BLaER1 treated with 17β-estradiol and CSF1 and Interleukin-3, amounts not matched to agents 10 nM and 100 nM (cell line): ENCODE measurements around the gene C1QC.

Experiments used
- H3K27ac ChIP-seq, 11 experiments: shearing (Covaris generic); formaldehyde crosslinking; 2 replicates each; pipeline ENCODE4 v1.8.1; 2022
- H3K27me3 ChIP-seq, 11 experiments: shearing (Covaris generic); formaldehyde crosslinking; 2 replicates each; pipeline ENCODE4 v1.8.1; 2022
- H3K36me3 ChIP-seq, 11 experiments: shearing (Covaris generic); formaldehyde crosslinking; 2 replicates each; pipeline ENCODE4 v1.8.1; 2022
- H3K4me1 ChIP-seq, 10 experiments: shearing (Covaris generic); formaldehyde crosslinking; 2 replicates each; pipeline ENCODE4 v1.8.1; 2022
- H3K4me2 ChIP-seq, 11 experiments: shearing (Covaris generic); formaldehyde crosslinking; 2 replicates each; pipeline ENCODE4 v1.8.1; 2022
- H3K4me3 ChIP-seq, 10 experiments: shearing (Covaris generic); formaldehyde crosslinking; 2 replicates each; pipeline ENCODE4 v1.8.1; 2022
- H3K9ac ChIP-seq, 11 experiments: shearing (Covaris generic); formaldehyde crosslinking; 2 replicates each; pipeline ENCODE4 v1.8.1; 2022
- H3K9me3 ChIP-seq, 11 experiments: shearing (Covaris generic); formaldehyde crosslinking; replicated peaks in 1 of 11; 2 replicates each; pipeline ENCODE4 v1.8.1; 2022
- H4K20me1 ChIP-seq, 11 experiments: shearing (Covaris generic); formaldehyde crosslinking; 2 replicates each; pipeline ENCODE4 v1.8.1; 2022
- Cebpa-rat ChIP-seq, 11 experiments: shearing (Covaris generic); IDR thresholded peaks; 2 replicates each; pipeline ENCODE4 v1.8.1; 2022

C1QC gene

DNA sequence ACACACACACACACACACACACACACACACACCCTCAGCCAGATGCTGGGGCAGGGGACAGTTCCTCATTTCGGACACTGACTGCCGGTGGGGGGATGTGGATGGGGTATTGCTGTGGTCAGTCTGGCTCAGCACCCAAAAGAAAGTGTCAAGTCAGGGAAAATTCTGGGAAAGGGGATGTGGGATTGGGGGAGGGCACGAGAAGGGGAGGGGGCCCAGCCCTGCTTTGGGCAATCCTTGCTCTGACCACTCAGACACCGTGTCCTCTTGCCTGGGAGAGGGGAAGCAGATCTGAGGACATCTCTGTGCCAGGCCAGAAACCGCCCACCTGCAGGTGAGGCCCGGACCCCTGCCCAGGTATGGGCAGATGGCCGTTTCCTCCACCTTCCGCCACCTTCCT is at the start of gene C1QC:
Gene C1QC, plus strand, starts transcription at position 253 of the 400 bp plus-strand sequence. CDS start 391 bp downstream, outside the sequence.
- Histone ChIP-seq H3K27me3 (no peaks in the 10 kb centered on the region), H3K9me3 (no peaks in the 10 kb centered on the region), H3K4me3 (peak within 1 kb of the TSS in 4 of 10 experiments; percentile 16 to 82 (median 72); a peak in 7 of 20 replicates), H3K4me1 (peaks cover 17 to 97% (median 28%) of the 10 kb centered on the region in 10 experiments; a peak in 19 of 20 replicates), H4K20me1 (peaks cover 0 to 43% (median 0%) of the 10 kb centered on the region in 11 experiments; a peak in 7 of 22 replicates), H3K27ac (peak within 1 kb of the TSS in 4 of 11 experiments; percentile 34 to 87 (median 72); a peak in 8 of 22 replicates), H3K4me2 (peak within 1 kb of the TSS in 8 of 11 experiments; percentile 17 to 100 (median 36); a peak in 11 of 22 replicates), H3K9ac (peak within 1 kb of the TSS in 6 of 11 experiments; percentile 2 to 91 (median 46); a peak in 7 of 22 replicates), H3K36me3 (peaks cover 0 to 88% (median 0%) of the 10 kb centered on the region in 11 experiments; a peak in 6 of 22 replicates)
- no peak for TF ChIP-seq Cebpa-rat (IDR thresholded peaks at IDR 0.05)

DNA sequence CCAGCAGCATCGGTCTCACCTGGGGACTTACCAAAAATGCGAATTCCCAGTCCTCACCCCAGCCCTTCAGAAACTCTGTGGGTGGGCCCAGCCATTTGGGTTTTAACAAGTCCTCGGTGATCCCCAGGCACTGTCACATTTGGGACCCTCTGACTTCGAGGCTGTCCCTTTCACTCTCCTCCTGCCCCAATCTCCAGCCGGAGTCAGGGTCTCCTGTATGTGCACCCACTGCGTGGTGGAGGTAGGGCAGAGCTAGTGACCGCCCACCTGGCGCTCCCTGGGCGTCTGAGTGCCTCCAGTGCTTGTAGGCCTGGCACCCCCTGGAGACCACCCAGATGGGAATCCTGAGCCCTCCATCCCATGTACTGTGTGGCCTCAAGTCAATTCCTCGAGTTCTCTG is 49.0 kb upstream of the C1QC start:
- H4K20me1 ChIP-seq = peaks cover 0 to 12% (median 0%) of the 10 kb centered on the region in 11 experiments; a peak in 3 of 22 replicates
- H3K36me3 ChIP-seq = no peaks in the 10 kb centered on the region
- no peak overlapping the region for H3K4me3 ChIP-seq
- no peak overlapping the region; a peak in 1 of 22 replicates for H3K4me2 ChIP-seq
- H3K9me3 ChIP-seq = no peaks in the 10 kb centered on the region
- H3K4me1 ChIP-seq = peaks cover 0 to 22% (median 0%) of the 10 kb centered on the region in 10 experiments; a peak in 6 of 20 replicates
- no peaks in the 10 kb centered on the region for H3K27me3 ChIP-seq
- no peak overlapping the region for H3K9ac ChIP-seq
- H3K27ac ChIP-seq = no peak overlapping the region
- TF ChIP-seq Cebpa-rat (IDR thresholded peaks at IDR 0.05) = no peak

DNA sequence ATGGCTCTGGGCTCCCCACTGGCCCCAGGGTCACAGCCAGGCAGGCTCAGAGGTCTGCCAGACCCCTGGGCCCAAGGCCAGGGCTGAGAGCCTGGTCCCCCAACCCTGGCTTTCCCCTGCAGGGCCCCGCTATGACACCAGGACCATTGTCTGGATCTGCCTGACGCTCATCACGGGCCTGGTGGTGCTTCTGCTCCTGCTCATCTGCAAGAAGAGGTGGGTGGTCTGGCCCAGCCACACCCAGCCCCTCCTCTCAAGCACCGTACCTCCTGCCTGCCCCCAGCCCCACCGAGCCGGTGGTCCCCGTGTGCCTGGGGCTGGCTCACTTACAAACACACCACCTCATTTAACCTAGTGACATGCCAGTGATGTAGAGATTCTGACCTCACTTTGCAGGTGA is 48.3 kb upstream of the C1QC start:
- no peaks in the 10 kb centered on the region for H3K9me3 ChIP-seq
- peaks cover 0 to 15% (median 0%) of the 10 kb centered on the region in 10 experiments; a peak in 6 of 20 replicates for H3K4me1 ChIP-seq
- H3K36me3 ChIP-seq = no peaks in the 10 kb centered on the region
- peaks cover 0 to 12% (median 0%) of the 10 kb centered on the region in 11 experiments; a peak in 3 of 22 replicates for H4K20me1 ChIP-seq
- H3K27me3 ChIP-seq = no peaks in the 10 kb centered on the region
- no peak overlapping the region for H3K9ac ChIP-seq
- H3K27ac ChIP-seq = no peak overlapping the region
- H3K4me2 ChIP-seq = peak overlapping the region in 1 of 11 experiments; percentile 12; a peak in 1 of 22 replicates
- no peak overlapping the region for H3K4me3 ChIP-seq
- TF ChIP-seq Cebpa-rat (IDR thresholded peaks at IDR 0.05) = no peak

DNA sequence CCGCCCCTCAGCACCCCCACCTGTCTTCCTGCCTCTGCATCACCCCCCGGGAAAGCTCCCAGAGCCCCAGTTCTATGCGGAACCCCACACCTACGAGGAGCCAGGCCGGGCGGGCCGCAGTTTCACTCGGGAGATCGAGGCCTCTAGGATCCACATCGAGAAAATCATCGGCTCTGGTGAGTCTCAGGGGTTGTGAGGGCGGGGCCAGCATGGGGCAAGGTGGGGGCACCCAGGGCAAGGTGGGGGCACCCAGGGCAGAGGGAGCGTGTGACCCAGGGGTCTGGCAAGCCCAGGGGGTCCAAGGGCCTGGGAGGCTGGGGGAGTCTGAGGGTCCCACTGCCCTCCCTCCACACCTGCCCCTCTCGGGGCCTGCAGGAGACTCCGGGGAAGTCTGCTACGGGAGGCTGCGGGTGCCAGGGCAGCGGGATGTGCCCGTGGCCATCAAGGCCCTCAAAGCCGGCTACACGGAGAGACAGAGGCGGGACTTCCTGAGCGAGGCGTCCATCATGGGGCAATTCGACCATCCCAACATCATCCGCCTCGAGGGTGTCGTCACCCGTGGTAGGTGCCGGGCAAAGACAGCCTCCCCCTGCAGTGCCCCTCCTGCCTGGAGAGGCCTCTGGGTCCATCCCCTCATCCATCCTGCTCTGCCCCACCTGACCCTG is 46.0 kb upstream of the C1QC start:
- H4K20me1 ChIP-seq = peaks cover 0 to 21% (median 0%) of the 10 kb centered on the region in 11 experiments; a peak in 3 of 22 replicates
- H3K9me3 ChIP-seq = no peaks in the 10 kb centered on the region
- TF ChIP-seq Cebpa-rat (IDR thresholded peaks at IDR 0.05) = no peak
- no peaks in the 10 kb centered on the region for H3K36me3 ChIP-seq
- no peak overlapping the region for H3K4me3 ChIP-seq
- no peak overlapping the region for H3K27ac ChIP-seq
- no peak overlapping the region for H3K4me2 ChIP-seq
- H3K9ac ChIP-seq = no peak overlapping the region
- no peaks in the 10 kb centered on the region for H3K27me3 ChIP-seq
- peaks cover 0 to 7% (median 0%) of the 10 kb centered on the region in 10 experiments; a peak in 1 of 20 replicates for H3K4me1 ChIP-seq

DNA sequence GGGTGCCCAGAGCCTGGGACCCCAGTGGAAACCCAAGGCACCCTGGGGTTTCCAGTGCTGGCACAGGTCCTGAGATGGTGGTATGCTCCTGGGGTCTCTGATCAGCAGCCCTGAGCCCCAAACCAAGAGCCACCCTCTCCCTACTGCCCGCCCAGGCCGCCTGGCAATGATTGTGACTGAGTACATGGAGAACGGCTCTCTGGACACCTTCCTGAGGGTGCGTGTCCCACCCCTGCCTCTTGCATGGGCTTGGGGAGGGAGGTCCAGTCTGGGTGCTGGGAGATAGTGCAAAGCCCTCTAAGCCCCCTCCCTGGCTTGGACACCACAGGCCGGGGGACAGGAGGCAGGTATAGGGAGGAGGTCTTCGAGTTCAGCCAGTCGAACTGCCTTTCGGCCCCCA is 45.4 kb upstream of the C1QC start:
- H3K9me3 ChIP-seq = no peaks in the 10 kb centered on the region
- peaks cover 0 to 24% (median 0%) of the 10 kb centered on the region in 11 experiments; a peak in 3 of 22 replicates for H4K20me1 ChIP-seq
- no peak overlapping the region for H3K4me2 ChIP-seq
- no peak overlapping the region for H3K9ac ChIP-seq
- H3K36me3 ChIP-seq = no peaks in the 10 kb centered on the region
- no peak overlapping the region for H3K27ac ChIP-seq
- H3K27me3 ChIP-seq = no peaks in the 10 kb centered on the region
- peaks cover 0 to 7% (median 0%) of the 10 kb centered on the region in 10 experiments; a peak in 1 of 20 replicates for H3K4me1 ChIP-seq
- TF ChIP-seq Cebpa-rat (IDR thresholded peaks at IDR 0.05) = no peak
- H3K4me3 ChIP-seq = no peak overlapping the region

DNA sequence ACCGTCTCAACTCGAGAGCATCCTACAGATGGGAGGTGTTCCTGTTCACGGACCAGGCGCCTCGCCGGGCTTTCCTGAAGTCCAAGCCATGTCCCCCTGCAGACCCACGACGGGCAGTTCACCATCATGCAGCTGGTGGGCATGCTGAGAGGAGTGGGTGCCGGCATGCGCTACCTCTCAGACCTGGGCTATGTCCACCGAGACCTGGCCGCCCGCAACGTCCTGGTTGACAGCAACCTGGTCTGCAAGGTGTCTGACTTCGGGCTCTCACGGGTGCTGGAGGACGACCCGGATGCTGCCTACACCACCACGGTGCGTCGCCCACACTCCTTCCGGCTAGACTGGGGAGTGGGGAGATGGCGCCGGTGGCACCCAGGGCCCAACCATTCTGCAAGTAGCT is 44.7 kb upstream of the C1QC start:
- Histone ChIP-seq H3K9ac (no peak overlapping the region), H3K27ac (no peak overlapping the region), H3K9me3 (no peaks in the 10 kb centered on the region), H3K4me2 (no peak overlapping the region), H3K4me3 (no peak overlapping the region), H3K4me1 (peaks cover 0 to 7% (median 0%) of the 10 kb centered on the region in 10 experiments; a peak in 1 of 20 replicates), H3K27me3 (no peaks in the 10 kb centered on the region), H3K36me3 (no peaks in the 10 kb centered on the region), H4K20me1 (peaks cover 0 to 29% (median 0%) of the 10 kb centered on the region in 11 experiments; a peak in 3 of 22 replicates)
- TF ChIP-seq Cebpa-rat (IDR thresholded peaks at IDR 0.05) = no peak

DNA sequence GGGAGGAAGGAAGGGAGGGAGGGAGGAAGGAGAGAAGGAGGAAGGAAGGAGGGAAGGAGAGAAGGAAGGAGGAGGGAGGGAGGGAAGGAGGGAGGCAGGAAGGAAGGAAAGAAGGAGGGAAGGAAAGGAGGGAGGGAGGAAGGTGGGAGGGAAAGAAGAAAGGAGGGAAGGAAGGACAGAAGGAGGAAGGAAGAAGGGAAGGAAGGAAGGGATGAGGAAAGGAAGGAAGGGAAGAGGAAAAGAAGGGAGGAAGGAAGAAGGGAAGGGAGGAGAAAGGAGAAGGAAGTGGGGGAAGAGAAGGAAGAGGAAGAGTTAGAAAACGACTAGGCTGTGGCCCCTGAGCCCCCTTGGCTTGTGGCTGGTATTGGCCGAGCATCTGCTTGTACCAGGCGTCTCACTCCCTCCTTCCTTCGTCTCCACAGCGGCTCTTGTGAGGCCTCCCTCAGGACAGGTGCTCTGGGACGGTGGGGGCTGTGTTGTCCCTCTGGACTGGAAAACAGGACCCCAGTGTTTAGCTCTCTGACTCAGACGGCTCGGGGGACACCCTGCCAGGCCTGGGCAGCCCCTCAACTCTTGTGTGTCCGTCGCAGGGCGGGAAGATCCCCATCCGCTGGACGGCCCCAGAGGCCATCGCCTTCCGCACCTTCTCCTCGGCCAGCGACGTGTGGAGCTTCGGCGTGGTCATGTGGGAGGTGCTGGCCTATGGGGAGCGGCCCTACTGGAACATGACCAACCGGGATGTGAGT is 43.2 kb upstream of the C1QC start:
- TF ChIP-seq Cebpa-rat (IDR thresholded peaks at IDR 0.05) = no peak
- Histone ChIP-seq H3K27ac (no peak overlapping the region), H3K4me1 (peaks cover 0 to 4% (median 0%) of the 10 kb centered on the region in 10 experiments; a peak in 1 of 20 replicates), H3K27me3 (no peaks in the 10 kb centered on the region), H3K9ac (no peak overlapping the region), H4K20me1 (peaks cover 0 to 23% (median 0%) of the 10 kb centered on the region in 11 experiments; a peak in 3 of 22 replicates), H3K4me3 (no peak overlapping the region), H3K9me3 (no peaks in the 10 kb centered on the region), H3K4me2 (no peak overlapping the region), H3K36me3 (no peaks in the 10 kb centered on the region)

DNA sequence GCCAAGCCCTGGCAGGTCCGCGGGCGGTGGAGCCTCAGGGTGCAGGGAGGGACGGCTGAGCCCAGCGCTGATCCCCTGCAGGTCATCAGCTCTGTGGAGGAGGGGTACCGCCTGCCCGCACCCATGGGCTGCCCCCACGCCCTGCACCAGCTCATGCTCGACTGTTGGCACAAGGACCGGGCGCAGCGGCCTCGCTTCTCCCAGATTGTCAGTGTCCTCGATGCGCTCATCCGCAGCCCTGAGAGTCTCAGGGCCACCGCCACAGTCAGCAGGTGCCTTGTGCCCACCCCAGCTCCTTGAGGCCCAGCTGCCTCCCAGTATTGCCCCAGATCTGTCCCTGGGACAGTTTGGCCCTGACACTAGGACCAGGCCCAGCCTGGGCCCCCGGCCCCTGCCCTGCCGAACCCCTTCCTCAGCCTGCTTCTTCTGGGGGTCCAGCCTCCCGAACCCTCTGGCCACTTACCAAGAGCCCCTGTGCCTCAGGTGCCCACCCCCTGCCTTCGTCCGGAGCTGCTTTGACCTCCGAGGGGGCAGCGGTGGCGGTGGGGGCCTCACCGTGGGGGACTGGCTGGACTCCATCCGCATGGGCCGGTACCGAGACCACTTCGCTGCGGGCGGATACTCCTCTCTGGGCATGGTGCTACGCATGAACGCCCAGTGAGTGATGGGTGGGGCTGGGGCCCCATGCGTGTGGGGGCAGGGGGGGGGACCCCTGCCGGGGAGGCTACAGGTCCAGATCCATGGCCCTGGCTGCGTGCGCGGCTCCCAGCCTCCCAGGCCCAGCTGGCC is 42.4 kb upstream of the C1QC start:
- H3K9ac ChIP-seq = no peak overlapping the region
- peaks cover 0 to 19% (median 0%) of the 10 kb centered on the region in 11 experiments; a peak in 5 of 22 replicates for H4K20me1 ChIP-seq
- H3K27me3 ChIP-seq = no peaks in the 10 kb centered on the region
- no peak for TF ChIP-seq Cebpa-rat (IDR thresholded peaks at IDR 0.05)
- H3K36me3 ChIP-seq = no peaks in the 10 kb centered on the region
- no peaks in the 10 kb centered on the region for H3K9me3 ChIP-seq
- H3K27ac ChIP-seq = no peak overlapping the region
- H3K4me3 ChIP-seq = no peak overlapping the region
- H3K4me2 ChIP-seq = no peak overlapping the region
- peaks cover 0 to 7% (median 2%) of the 10 kb centered on the region in 10 experiments; a peak in 9 of 20 replicates for H3K4me1 ChIP-seq
